NCI-H1092 treated with DMSO at 0.1 percent for 48 hours (cell line): ENCODE results near the gene LRRC25.
"Not testable (repeated sequence)": the region's sequence is repeated elsewhere in the genome, so short reads cannot be mapped to it uniquely, and the experiment has no call there.

Experiments used
- DNase-seq: peaks from one replicate; lab custom pipeline; 2025; lab: John Stamatoyannopoulos, UW

The LRRC25 gene

DNA sequence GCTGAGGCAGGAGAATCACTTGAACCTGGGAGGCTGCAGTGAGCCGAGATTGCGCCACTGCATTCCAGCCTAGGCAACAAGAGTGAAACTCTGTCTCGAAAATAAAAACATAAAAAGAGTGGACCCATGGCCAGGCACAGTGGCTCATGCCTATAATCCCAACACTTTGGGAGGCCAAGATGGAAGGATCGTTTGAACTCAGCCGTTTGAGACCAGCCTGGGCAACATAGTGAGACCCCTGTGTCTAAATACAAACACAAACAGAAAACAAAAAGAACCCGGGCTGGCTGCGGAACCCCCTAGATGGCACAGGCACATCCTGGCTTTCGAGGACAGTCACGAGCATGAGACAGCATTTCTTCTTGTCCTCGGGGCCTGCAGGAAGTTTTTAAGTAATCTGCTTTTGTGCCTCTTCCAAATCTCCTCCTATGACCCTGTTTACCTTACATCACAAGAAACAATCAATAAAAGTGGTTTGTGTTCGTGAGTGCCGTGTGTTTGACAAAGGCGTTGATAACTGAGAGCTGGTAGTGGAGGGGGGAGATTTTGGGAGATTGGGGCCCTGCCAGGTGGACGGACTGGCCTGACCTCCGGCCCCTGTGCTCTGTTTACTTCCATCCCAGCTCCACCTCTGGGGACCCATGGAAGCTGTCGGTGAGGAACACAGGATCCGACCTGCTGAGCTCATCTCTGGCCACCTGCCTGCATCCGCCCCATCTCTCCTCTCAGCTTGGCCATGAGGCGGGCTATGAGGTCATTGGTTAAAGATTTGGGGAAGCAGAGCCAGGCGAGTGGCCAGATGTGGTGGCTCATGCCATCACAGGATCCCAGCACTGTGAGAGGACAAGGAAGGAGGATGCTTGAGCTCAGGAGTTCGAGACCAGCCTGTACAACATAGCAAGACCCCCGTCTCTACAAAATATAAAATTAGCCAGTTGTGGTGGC lies 17.3 kb downstream of the LRRC25 start:
- DNase-seq, result no peak

DNA sequence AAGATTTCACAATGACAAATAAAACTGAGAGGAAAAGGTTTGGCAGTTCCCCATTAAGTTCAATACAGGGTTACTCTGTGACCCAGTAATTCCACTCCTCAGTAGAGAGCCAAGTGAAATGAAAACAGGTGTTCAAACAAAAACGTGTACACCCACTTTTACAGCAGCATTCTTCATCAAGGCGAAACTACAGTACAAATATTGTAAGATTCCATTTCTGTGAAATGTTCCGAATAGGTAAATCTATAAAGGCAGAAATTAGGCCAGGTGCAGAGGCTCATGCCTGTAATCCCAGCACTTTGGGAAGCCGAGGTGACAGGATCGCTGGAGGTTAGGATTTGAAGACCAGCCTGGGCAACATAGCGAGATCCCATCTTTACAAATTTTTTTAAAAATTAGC lies 20.4 kb downstream of the LRRC25 start:
- peak; percentile 35 for DNase-seq

DNA sequence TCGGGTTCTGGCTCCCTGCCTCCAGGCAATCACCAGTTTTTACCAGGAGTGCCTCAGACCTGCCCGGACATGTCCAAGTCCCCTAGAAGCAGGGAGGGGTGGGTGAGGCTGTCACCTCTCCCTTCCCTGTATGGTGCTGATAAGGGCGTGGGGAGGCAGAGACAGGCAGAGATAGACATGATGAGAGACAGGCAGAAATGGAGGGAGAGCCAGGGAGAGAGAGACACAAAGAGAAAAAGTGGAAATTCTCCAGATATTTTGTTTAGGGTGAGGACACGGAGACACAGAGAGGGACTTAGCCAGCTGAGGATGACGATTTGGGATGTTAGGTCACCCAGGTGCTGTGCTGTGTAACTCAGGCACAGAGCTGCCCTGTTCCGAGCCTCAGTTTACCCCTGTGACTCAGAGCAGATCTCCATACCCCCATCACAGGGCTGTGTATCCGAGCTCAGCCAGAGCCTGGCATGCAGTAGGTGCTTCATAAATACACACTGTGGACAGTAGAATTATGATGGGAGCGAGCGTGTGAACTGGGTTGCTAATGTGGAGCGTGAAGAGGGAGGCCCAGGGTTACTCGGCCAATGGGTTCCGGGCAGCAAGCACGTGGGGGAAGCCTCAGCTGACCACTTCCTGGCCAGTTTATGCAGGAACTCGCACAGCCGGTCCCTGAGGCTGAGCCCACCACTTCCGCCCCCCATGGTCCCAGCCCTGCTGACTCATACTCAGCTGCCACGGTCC lies 23.4 kb downstream of the LRRC25 start:
- no peak for DNase-seq

DNA sequence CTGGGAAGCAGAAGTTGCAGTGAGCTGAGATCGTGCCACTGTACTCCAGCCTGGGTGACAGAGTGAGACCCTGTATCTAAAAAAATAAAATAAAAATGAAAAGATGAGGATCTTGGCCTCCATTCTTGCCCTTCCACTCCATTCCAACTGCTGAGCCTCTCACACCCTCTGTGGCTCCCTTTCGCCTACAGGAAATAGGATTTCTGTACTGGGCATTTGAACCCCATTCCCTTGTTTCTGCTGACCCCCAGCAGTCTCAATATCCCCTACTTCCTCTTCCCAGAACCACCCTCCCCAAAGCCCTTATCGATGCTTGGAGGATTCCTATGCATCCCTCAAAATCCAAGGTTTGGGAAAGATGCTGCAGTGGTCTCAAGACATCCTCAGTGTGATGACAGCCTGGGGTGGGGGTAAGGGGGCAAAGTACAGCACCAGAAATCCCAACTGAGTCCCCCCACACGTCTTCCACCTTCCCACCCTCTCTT lies 24.0 kb downstream of the LRRC25 start:
- DNase-seq, result no peak

DNA sequence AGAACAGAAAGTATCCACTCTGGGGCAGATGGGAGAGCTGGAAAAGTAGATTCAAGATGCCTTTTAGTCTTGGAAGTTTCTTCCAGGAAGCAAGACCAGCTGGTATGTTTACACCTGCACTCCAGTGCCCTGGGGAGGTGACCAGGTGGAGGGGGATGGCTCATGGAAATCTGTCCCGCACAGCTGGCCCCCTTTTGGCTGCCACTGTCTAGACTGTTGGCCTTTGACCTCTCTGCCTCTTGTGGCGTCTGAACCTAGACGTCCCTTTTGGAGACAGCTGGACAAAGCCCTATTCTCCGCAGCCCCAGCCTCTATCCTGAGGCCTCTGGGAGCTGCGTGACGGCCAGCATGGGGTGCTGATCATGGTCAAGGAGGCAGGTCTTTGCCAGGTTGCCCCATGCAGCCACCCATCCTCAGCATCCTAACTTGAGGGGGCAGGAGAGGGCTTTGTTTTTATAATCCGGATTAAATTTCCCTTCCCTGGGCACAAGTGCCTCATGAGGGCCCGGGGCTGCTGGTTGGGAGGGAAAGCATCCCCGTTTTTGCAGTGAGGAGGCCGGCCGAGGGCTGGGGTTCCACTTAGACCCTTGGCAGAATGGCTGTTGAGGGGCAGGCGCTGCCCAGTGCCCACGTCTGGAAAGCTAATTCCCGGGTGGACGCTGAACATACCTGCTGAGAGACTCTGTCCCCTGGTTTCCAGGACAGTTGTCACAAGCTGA lies 28.8 kb downstream of the LRRC25 start:
- DNase-seq, result no peak

GRCh38 chr19:18366021-18366435 lies 31.4 kb downstream of the LRRC25 start:
- DNase-seq, result no peak

DNA sequence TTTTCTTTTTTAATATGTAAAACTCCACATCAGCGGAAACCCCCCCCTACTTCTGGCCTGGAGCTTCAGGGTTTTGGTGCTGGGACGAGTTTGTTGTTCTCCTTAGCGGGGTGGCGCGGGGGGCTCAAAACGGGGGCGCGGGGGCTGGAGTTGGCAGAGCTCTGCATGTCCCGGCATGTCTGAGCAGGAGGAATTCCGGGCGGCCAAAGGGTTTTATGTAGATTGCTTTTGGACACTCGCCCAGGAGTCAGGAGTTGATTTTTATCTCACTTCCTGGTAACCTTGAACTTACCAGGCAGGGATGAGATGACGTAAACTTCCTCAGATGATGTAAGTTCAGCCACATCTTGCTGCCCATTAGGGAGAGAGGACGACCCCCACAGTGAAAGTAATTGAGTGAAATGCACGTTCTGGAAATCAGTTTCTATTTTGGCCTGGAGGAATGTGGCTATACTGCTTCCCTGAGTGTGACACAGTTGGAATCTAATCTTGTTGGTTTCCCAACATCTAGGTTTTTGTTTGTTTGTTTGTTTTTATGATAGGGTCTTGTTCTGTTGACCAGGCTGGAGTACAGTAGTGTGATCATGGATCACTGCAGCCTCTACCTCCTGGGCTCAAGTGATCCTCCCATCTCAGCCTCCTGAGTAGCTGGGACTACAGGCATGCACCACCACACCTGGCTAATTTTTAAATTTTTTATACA lies 32.4 kb downstream of the LRRC25 start:
- no peak for DNase-seq

DNA sequence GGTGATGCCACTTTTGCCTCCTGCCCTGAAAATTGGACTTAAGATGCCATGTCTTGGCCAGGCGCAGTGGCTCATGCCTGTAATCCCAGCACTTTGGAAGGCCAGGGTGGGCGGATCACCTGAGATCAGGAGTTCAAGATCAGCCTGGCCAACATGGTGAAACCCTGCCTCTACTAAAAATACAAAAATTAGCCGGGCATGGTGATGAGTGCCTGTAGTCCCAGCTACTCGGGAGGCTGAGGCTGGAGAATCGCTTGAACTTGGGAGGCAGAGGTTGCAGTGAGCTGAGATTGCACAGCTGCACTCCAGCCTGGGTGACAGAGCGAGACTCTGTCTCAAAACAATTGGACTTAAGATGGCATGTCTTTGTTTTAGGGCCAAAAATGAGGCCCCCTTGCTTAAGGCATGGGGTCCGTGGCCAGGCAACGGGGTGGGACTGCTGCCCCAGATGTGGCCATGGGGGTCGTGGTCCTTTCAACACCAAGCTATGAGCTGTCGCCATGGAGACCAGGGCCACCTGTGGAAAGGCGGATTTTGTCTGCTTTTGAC lies 33.1 kb downstream of the LRRC25 start:
- not testable (repeated sequence) for DNase-seq

- DNase-seq, result no peak
Observed at GRCh38 chr19:18363787-18364186, 33.6 kb downstream of the LRRC25 start.

GRCh38 chr19:18362934-18363542 lies 34.4 kb downstream of the LRRC25 start:
- DNase-seq, result no peak

GRCh38 chr19:18361646-18362045 lies 35.8 kb downstream of the LRRC25 start:
- no peak for DNase-seq

- DNase-seq, result no peak
Observed at GRCh38 chr19:18357041-18357440, 40.4 kb downstream of the LRRC25 start.

DNA sequence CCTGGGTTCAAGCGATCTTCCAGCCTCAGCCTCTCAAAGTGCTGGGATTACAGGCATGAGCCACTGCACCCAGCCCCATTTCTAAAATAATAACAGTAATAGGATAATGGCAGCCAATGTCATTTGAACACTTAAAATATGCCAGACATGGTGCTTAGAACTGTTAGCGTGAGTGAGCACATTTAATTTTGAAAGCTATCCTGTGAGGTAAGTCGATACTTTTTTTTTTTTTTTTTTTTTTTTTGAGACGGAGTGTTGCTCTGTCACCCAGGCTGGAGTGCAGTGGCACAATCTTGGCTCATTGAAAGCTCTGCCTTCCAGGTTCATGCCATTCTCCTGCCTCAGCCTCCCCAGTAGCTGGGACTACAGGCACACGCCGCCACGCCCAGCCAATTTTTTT lies 42.7 kb downstream of the LRRC25 start:
- not testable (repeated sequence) for DNase-seq

- no peak for DNase-seq
Observed at GRCh38 chr19:18353378-18354005, 43.9 kb downstream of the LRRC25 start.

DNA sequence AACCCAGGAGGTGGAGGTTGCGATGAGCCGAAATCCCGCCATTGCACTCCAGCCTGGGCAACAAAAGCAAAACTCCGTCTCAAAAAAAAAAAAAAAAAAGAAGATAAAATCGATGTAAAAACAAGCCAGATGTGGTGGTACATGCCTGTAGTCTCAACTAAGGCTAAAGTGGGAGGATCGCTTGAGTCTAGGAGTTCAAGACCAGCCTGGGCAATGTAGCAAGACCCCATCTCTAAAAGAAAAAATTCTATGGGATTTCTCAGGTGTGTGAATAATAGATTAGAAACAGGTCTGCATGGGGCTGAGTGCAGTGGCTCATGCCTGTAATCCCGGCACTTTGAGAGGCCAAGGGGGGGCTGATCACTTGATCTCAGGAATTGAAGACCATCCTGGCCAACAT lies 45.9 kb downstream of the LRRC25 start:
- no peak for DNase-seq

DNA sequence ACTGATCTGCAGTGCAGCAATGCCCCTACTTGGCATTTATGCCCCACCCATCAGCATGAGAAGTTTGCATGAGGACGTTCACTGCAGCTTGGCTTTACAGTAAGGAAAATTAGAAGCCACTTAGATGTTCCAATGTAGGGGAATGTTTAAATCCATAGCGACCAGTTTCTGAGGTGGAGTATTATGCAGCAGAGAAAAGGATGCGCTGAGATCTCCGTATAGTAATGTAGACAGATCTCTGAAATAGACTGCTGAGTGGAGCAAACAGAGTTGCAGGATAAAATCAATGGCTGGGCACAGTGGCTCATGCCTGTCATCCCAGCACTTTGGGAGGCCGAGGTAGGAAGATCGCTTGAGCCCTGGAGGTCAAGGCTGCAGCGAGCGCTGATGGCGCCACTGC lies 46.9 kb downstream of the LRRC25 start:
- DNase-seq, result no peak

GRCh38 chr19:18349524-18350128 lies 47.8 kb downstream of the LRRC25 start:
- DNase-seq, result no peak

- not testable (repeated sequence) for DNase-seq
Observed at GRCh38 chr19:18348818-18349339, 48.5 kb downstream of the LRRC25 start.

DNA sequence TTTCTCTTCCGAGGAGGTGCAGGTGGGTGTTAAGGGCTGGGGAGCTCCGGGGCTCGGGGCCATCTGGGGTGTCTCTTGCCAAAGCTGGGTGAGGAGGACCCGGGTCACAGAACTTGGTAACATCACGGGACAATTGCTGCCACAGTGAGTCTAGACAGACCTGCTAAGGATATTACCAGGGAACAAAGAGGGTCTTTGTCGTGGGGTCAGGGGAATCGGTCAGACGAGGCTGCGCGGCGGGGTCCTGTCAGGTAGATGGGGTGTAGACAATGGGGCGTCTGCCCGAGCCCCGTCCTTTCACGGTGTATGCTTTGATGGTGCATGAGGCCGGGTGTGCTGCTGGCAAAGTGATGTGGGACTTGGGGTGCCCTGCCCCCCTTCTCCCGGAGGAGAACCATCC lies 49.3 kb downstream of the LRRC25 start:
- DNase-seq, result no peak

- DNase-seq, result no peak
Observed at GRCh38 chr19:18346091-18346490, 51.3 kb downstream of the LRRC25 start.
